ENCODE data around the gene LIG3.

DNA sequence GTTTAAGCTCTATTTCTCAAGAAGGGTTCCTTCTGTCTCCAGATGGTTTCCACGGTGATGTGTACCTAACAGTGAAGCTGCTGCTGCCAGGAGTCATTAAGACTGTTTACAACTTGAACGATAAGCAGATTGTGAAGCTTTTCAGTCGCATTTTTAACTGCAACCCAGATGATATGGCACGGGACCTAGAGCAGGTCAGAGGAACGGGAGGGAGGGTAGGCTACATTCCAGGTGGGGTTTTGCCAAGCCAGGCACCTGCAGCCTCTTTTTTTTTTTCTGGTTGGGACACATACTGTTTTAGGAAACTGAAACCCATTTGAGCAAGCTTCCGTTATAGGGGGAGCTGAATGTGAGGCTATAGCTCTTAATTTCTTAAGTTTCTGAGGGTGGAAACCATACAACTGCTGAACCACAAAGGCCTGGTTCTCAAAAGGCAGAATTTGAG, 10.6 kb downstream of the LIG3 start:
- TF ChIP-seq, protein P1, sequence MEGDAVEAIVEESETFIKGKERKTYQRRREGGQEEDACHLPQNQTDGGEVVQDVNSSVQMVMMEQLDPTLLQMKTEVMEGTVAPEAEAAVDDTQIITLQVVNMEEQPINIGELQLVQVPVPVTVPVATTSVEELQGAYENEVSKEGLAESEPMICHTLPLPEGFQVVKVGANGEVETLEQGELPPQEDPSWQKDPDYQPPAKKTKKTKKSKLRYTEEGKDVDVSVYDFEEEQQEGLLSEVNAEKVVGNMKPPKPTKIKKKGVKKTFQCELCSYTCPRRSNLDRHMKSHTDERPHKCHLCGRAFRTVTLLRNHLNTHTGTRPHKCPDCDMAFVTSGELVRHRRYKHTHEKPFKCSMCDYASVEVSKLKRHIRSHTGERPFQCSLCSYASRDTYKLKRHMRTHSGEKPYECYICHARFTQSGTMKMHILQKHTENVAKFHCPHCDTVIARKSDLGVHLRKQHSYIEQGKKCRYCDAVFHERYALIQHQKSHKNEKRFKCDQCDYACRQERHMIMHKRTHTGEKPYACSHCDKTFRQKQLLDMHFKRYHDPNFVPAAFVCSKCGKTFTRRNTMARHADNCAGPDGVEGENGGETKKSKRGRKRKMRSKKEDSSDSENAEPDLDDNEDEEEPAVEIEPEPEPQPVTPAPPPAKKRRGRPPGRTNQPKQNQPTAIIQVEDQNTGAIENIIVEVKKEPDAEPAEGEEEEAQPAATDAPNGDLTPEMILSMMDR (conservative IDR thresholded peaks at IDR 0.05 in 1 of 2, IDR thresholded peaks at IDR 0.05 in 1 of 2; ENCODE audit: extremely low read depth in 1 of 2, insufficient read depth in 1 of 2, low read depth in 1 of 2, low read length in 2 of 2), result no peak
- no peak for TF ChIP-seq EZH2 (IDR thresholded peaks at IDR 0.05; ENCODE audit: borderline replicate concordance, low read length)

Measured in mammary epithelial cell (primary cell).